Ishikawa (cell line): ENCODE measurements around the gene C3orf62.

Experiments used
- CEBPB ChIP-seq: IDR thresholded peaks from 2 replicates; pipeline ENCODE4 v1.6.1; 2012
- CREB1 ChIP-seq: IDR thresholded peaks from 2 replicates; pipeline ENCODE4 v1.6.1; 2012; ENCODE audit warnings: low read depth
- EP300 ChIP-seq: IDR thresholded peaks from 2 replicates; pipeline ENCODE4 v1.6.1; 2012; ENCODE audit warnings: borderline replicate concordance
- FOXM1 ChIP-seq: IDR thresholded peaks from 2 replicates; pipeline ENCODE4 v1.6.1; 2012; ENCODE audit warnings: low read depth, borderline replicate concordance
- MAX ChIP-seq: IDR thresholded peaks from 2 replicates; pipeline ENCODE4 v1.6.1; 2012
- RAD21 ChIP-seq: IDR thresholded peaks from 2 replicates; pipeline ENCODE4 v1.6.1; 2012; ENCODE audit warnings: low read depth
- REST ChIP-seq: IDR thresholded peaks from 2 replicates; pipeline ENCODE4 v1.6.1; 2012; ENCODE audit warnings: low read depth, mild to moderate bottlenecking
- TAF1 ChIP-seq: IDR thresholded peaks from 2 replicates; pipeline ENCODE4 v1.6.1; 2012; ENCODE audit warnings: low read depth, mild to moderate bottlenecking
- YY1 ChIP-seq: IDR thresholded peaks from 2 replicates; pipeline ENCODE4 v1.6.1; 2012; ENCODE audit warnings: low read depth
- ZBTB7A ChIP-seq: IDR thresholded peaks from 2 replicates; pipeline ENCODE4 v1.6.1; 2012; ENCODE audit warnings: low read depth

GRCh38 chr3:49263159-49263889, 13.7 kb downstream of the C3orf62 start:
- TF ChIP-seq CREB1 (no peak), EP300 (no peak), REST (no peak), CEBPB (no peak), ZBTB7A (no peak), MAX (no peak), YY1 (no peak), RAD21 (no peak), TAF1 (no peak), FOXM1 (no peak)
